Muscle layer of duodenum (tissue), 2 donors: ENCODE results near the gene ADH5.
"Not testable (repeated sequence)": the region's sequence is repeated elsewhere in the genome, so short reads cannot be mapped to it uniquely, and the experiment has no call there.

Source experiments
- H3K27ac ChIP-seq: one replicate; pipeline ENCODE4 v1.7.0; 2013; ENCODE audit warnings: mild to moderate bottlenecking, low read length
- H3K27me3 ChIP-seq: one replicate; pipeline ENCODE4 v1.7.0; 2013; ENCODE audit warnings: low read depth, mild to moderate bottlenecking, control low read depth, low read length
- H3K36me3 ChIP-seq, 2 donors: one replicate each; pipeline ENCODE4 v1.7.0; 2013; ENCODE audit warnings: low read length in 2 of 2, control low read depth in 1 of 2, mild to moderate bottlenecking in 1 of 2; ENCODE audit not compliant: insufficient read depth in 2 of 2, control insufficient read depth in 1 of 2
- H3K4me1 ChIP-seq, 2 donors: one replicate each; pipeline ENCODE4 v1.7.0; 2013; ENCODE audit warnings: low read length in 2 of 2, mild to moderate bottlenecking in 2 of 2, control low read depth in 1 of 2, moderate library complexity in 1 of 2; ENCODE audit not compliant: insufficient read depth in 2 of 2, control insufficient read depth in 1 of 2
- H3K4me3 ChIP-seq, 2 donors: one replicate each; pipeline ENCODE4 v1.7.0; 2013; ENCODE audit warnings: low read length in 2 of 2, low read depth in 1 of 2, mild to moderate bottlenecking in 1 of 2
- H3K9me3 ChIP-seq, 2 donors: one replicate each; pipeline ENCODE4 v1.7.0; 2013; ENCODE audit warnings: low read length in 2 of 2, control low read depth in 1 of 2, mild to moderate bottlenecking in 1 of 2; ENCODE audit not compliant: control insufficient read depth in 1 of 2
- donor health status: healthy.

The ADH5 gene

GRCh38 chr4:99104153-99104552 lies 15.6 kb upstream of the ADH5 start:
- no peaks in the 10 kb centered on the region for H3K4me1 ChIP-seq
- no peaks in the 10 kb centered on the region for H3K36me3 ChIP-seq
- H3K9me3 ChIP-seq, result no peaks in the 10 kb centered on the region
- H3K27ac ChIP-seq, result no peak overlapping the region
- no peaks in the 10 kb centered on the region for H3K27me3 ChIP-seq
- H3K4me3 ChIP-seq, result no peak overlapping the region

- Histone ChIP-seq H3K9me3 (no peaks in the 10 kb centered on the region), H3K27me3 (no peaks in the 10 kb centered on the region), H3K27ac (no peak overlapping the region), H3K4me3 (no peak overlapping the region), H3K36me3 (no peaks in the 10 kb centered on the region), H3K4me1 (no peaks in the 10 kb centered on the region)
These were observed 14.6 kb upstream of the ADH5 start for GRCh38 chr4:99103166-99103565.

GRCh38 chr4:99102634-99103033 lies 14.0 kb upstream of the ADH5 start:
- no peaks in the 10 kb centered on the region for H3K36me3 ChIP-seq
- H3K4me1 ChIP-seq, result no peaks in the 10 kb centered on the region
- H3K4me3 ChIP-seq, result no peak overlapping the region
- no peaks in the 10 kb centered on the region for H3K27me3 ChIP-seq
- no peak overlapping the region for H3K27ac ChIP-seq
- H3K9me3 ChIP-seq, result no peaks in the 10 kb centered on the region

- no peaks in the 10 kb centered on the region for H3K9me3 ChIP-seq
- no peaks in the 10 kb centered on the region for H3K27me3 ChIP-seq
These were observed 12.3 kb upstream of the ADH5 start for GRCh38 chr4:99100876-99101275.

GRCh38 chr4:99099814-99100213 lies 11.2 kb upstream of the ADH5 start:
- H3K27me3 ChIP-seq, H3K4me1 ChIP-seq, H3K4me3 ChIP-seq, H3K36me3 ChIP-seq, H3K27ac ChIP-seq, H3K9me3 ChIP-seq: not testable (repeated sequence)

More at GRCh38 chr4:99100876-99101275, 12.3 kb upstream of the ADH5 start:
- no peak overlapping the region for H3K4me3 ChIP-seq
- H3K4me1 ChIP-seq, result no peaks in the 10 kb centered on the region
- H3K27ac ChIP-seq, result no peak overlapping the region
- no peaks in the 10 kb centered on the region for H3K36me3 ChIP-seq

GRCh38 chr4:99099311-99099710 lies 10.7 kb upstream of the ADH5 start:
- Histone ChIP-seq H3K4me3 (no peak overlapping the region), H3K9me3 (no peaks in the 10 kb centered on the region), H3K36me3 (no peaks in the 10 kb centered on the region), H3K4me1 (no peaks in the 10 kb centered on the region), H3K27me3 (no peaks in the 10 kb centered on the region), H3K27ac (no peak overlapping the region)

- not testable (repeated sequence) for H3K27me3 ChIP-seq, H3K36me3 ChIP-seq, H3K9me3 ChIP-seq, H3K4me3 ChIP-seq, H3K27ac ChIP-seq
- H3K4me1 ChIP-seq, result peaks cover 0 to 19% of the 10 kb centered on the region in 2 donors
These were observed 3.3 kb upstream of the ADH5 start for GRCh38 chr4:99091841-99092240.

- Histone ChIP-seq H3K4me1 (peaks cover 0 to 26% of the 10 kb centered on the region in 2 donors), H3K27me3 (no peaks in the 10 kb centered on the region), H3K9me3 (no peaks in the 10 kb centered on the region), H3K36me3 (no peaks in the 10 kb centered on the region), H3K4me3 (peak overlapping the region in 1 of 2 donors; percentile 47), H3K27ac (peak overlapping the region; percentile 26)
These were observed 2.6 kb upstream of the ADH5 start for GRCh38 chr4:99091216-99091575.

- Histone ChIP-seq H3K4me1 (peaks cover 0 to 26% of the 10 kb centered on the region in 2 donors), H3K4me3 (peak overlapping the region in 1 of 2 donors; percentile 47), H3K9me3 (no peaks in the 10 kb centered on the region), H3K27ac (peak overlapping the region; percentile 26), H3K27me3 (no peaks in the 10 kb centered on the region), H3K36me3 (no peaks in the 10 kb centered on the region)
These were observed 2.1 kb upstream of the ADH5 start for GRCh38 chr4:99090481-99091215.

GRCh38 chr4:99088023-99088449 lies 552 bp downstream of the ADH5 start:
- H3K4me1 ChIP-seq, result peaks cover 0 to 26% of the 10 kb centered on the region in 2 donors
- peak overlapping the region; percentile 89 to 98 for H3K4me3 ChIP-seq
- peak overlapping the region; percentile 90 for H3K27ac ChIP-seq
- H3K36me3 ChIP-seq, result peaks cover 14% of the 10 kb centered on the region in 2 donors
- no peaks in the 10 kb centered on the region for H3K9me3 ChIP-seq
- H3K27me3 ChIP-seq, result no peaks in the 10 kb centered on the region

- no peaks in the 10 kb centered on the region for H3K27me3 ChIP-seq
- H3K36me3 ChIP-seq, result peaks cover 42 to 44% of the 10 kb centered on the region in 2 donors
- H3K9me3 ChIP-seq, result no peaks in the 10 kb centered on the region
- no peak overlapping the region for H3K27ac ChIP-seq
- no peak overlapping the region for H3K4me3 ChIP-seq
- peaks cover 0 to 7% of the 10 kb centered on the region in 2 donors for H3K4me1 ChIP-seq
These were observed 4.0 kb downstream of the ADH5 start for GRCh38 chr4:99084595-99084994.

- Histone ChIP-seq H3K4me3 (no peak overlapping the region), H3K9me3 (no peaks in the 10 kb centered on the region), H3K36me3 (peaks cover 54 to 64% of the 10 kb centered on the region in 2 donors), H3K4me1 (peaks cover 0 to 7% of the 10 kb centered on the region in 2 donors), H3K27ac (no peak overlapping the region), H3K27me3 (no peaks in the 10 kb centered on the region)
These were observed 6.4 kb downstream of the ADH5 start for GRCh38 chr4:99082192-99082591.
